Activated CD4-positive, alpha-beta T cell treated with anti-CD3 and anti-CD28 coated beads, Interleukin-2, amount 10 ng/mL, durations not matched to agents 7 days and 5 days (primary cell): Measurements from ENCODE around the gene ANKS1B. TPM values are rescaled to one million over a fixed set of nuclear protein-coding genes. Genes with fewer than 3 reads are reported as not detected.
"Not testable (repeated sequence)": the region's sequence is repeated elsewhere in the genome, so short reads cannot be mapped to it uniquely, and the experiment has no call there.

ENCODE experiments used
- CTCF ChIA-PET: fragments of 350-600 bp; sonication (Branson Sonifier 250); formaldehyde crosslinking; loops from one replicate; lab custom pipeline; 2021; ENCODE audit warnings: antibody characterized with exemption; lab: Charles Lee
- POLR2A ChIA-PET: fragments of 350-600 bp; sonication (Branson Sonifier 250); formaldehyde crosslinking; loops from one replicate; lab custom pipeline; 2021; ENCODE audit warnings: antibody characterized with exemption; lab: Charles Lee
- DNase-seq: peaks from one replicate; pipeline ENCODE4 v3.0.0-alpha.2; 2020
- H3K27ac Mint-ChIP-seq: one replicate; pipeline ENCODE4 v1.8.0; 2021; ENCODE audit warnings: mild to moderate bottlenecking, moderate library complexity, mixed read lengths
- H3K27me3 Mint-ChIP-seq: one replicate; pipeline ENCODE4 v1.8.0; 2021; ENCODE audit warnings: mixed read lengths
- H3K36me3 Mint-ChIP-seq: one replicate; pipeline ENCODE4 v1.8.0; 2021; ENCODE audit warnings: low read depth, mixed read lengths
- H3K4me1 Mint-ChIP-seq: one replicate; pipeline ENCODE4 v1.8.0; 2021; ENCODE audit warnings: mixed read lengths
- H3K4me3 Mint-ChIP-seq: one replicate; pipeline ENCODE4 v1.8.0; 2021; ENCODE audit warnings: mild to moderate bottlenecking, moderate library complexity, mixed read lengths
- H3K9me3 Mint-ChIP-seq: one replicate; pipeline ENCODE4 v1.8.0; 2021; ENCODE audit warnings: mixed read lengths
- total RNA-seq, 2 experiments: library from RNA; stranded (reverse); gene quantifications; one replicate each; pipeline ENCODE4 v1.2.3, GENCODE V29; 2021

Gene ANKS1B
- total RNA-seq, 2 experiments from 2014 or later = 0.17 to 0.25 TPM

GRCh38 chr12:99045158-99045557 is 939.6 kb downstream of the ANKS1B start:
- ChIA-PET CTCF (interaction anchor here (0.5 kb wide), 1 partner anchor 955 kb away, joined by 3 read pairs; no protein-coding TSS in a partner anchor), POLR2A (no interaction called here)
- Mint-ChIP-seq H3K9me3 (no peaks in the 10 kb centered on the region), H3K27me3 (no peaks in the 10 kb centered on the region), H3K4me1 (no peaks in the 10 kb centered on the region), H3K36me3 (no peaks in the 10 kb centered on the region), H3K4me3 (no peak overlapping the region), H3K27ac (no peak overlapping the region)
- DNase-seq = no peak

- ChIA-PET CTCF (interaction anchor here (0.6 kb wide), 1 partner anchor 871 kb away, joined by 3 read pairs; no protein-coding TSS in a partner anchor), POLR2A (no interaction called here)
- no peak overlapping the region for H3K4me3 Mint-ChIP-seq
- no peaks in the 10 kb centered on the region for H3K36me3 Mint-ChIP-seq
- H3K4me1 Mint-ChIP-seq = no peaks in the 10 kb centered on the region
- no peak overlapping the region for H3K27ac Mint-ChIP-seq
- peak; percentile 53 for DNase-seq
- H3K9me3 Mint-ChIP-seq = no peaks in the 10 kb centered on the region
- no peaks in the 10 kb centered on the region for H3K27me3 Mint-ChIP-seq
Measured at GRCh38 chr12:99043319-99043914, 941.3 kb downstream of the ANKS1B start.

- POLR2A ChIA-PET = no interaction called here
- CTCF ChIA-PET = no interaction called here
Measured at GRCh38 chr12:99042226-99042625, 942.5 kb downstream of the ANKS1B start.

GRCh38 chr12:99039367-99040120 is 945.2 kb downstream of the ANKS1B start:
- Mint-ChIP-seq H3K36me3 (no peaks in the 10 kb centered on the region), H3K27ac (no peak overlapping the region), H3K4me3 (no peak overlapping the region), H3K4me1 (no peaks in the 10 kb centered on the region), H3K27me3 (no peaks in the 10 kb centered on the region), H3K9me3 (no peaks in the 10 kb centered on the region)
- DNase-seq = no peak
- ChIA-PET POLR2A (no interaction called here), CTCF (interaction anchor here (0.5 to 0.6 kb wide), 2 partner anchors 477 to 582 kb away, joined by 3 to 4 read pairs; no protein-coding TSS in a partner anchor)

More at GRCh38 chr12:99042226-99042625, 942.5 kb downstream of the ANKS1B start:
- H3K27me3 Mint-ChIP-seq = no peaks in the 10 kb centered on the region
- no peaks in the 10 kb centered on the region for H3K9me3 Mint-ChIP-seq
- no peak overlapping the region for H3K4me3 Mint-ChIP-seq
- no peak overlapping the region for H3K27ac Mint-ChIP-seq
- DNase-seq = no peak
- no peaks in the 10 kb centered on the region for H3K36me3 Mint-ChIP-seq
- H3K4me1 Mint-ChIP-seq = no peaks in the 10 kb centered on the region

GRCh38 chr12:99036566-99036965 is 948.2 kb downstream of the ANKS1B start:
- DNase-seq = no peak
- Mint-ChIP-seq H3K4me1 (no peaks in the 10 kb centered on the region), H3K36me3 (no peaks in the 10 kb centered on the region), H3K27me3 (peaks cover 2% of the 10 kb centered on the region), H3K27ac (no peak overlapping the region), H3K9me3 (no peaks in the 10 kb centered on the region), H3K4me3 (no peak overlapping the region)
- ChIA-PET POLR2A (no interaction called here), CTCF (no interaction called here)

- Mint-ChIP-seq H3K27ac (no peak overlapping the region), H3K9me3 (no peaks in the 10 kb centered on the region), H3K4me1 (no peaks in the 10 kb centered on the region), H3K27me3 (peaks cover 2% of the 10 kb centered on the region), H3K4me3 (no peak overlapping the region), H3K36me3 (no peaks in the 10 kb centered on the region)
- ChIA-PET POLR2A (no interaction called here), CTCF (no interaction called here)
- no peak for DNase-seq
Measured at GRCh38 chr12:99035803-99036202, 948.9 kb downstream of the ANKS1B start.

GRCh38 chr12:99034201-99034600 is 950.5 kb downstream of the ANKS1B start:
- CTCF ChIA-PET = interaction anchor here (0.6 kb wide), 1 partner anchor 619 kb away, joined by 4 read pairs; no protein-coding TSS in a partner anchor
- not testable (repeated sequence) for H3K27me3 Mint-ChIP-seq

GRCh38 chr12:99029511-99030271 is 955.0 kb downstream of the ANKS1B start:
- H3K9me3 Mint-ChIP-seq = no peaks in the 10 kb centered on the region
- no peak overlapping the region for H3K4me3 Mint-ChIP-seq
- ChIA-PET POLR2A (no interaction called here), CTCF (no interaction called here)
- H3K4me1 Mint-ChIP-seq = no peaks in the 10 kb centered on the region
- no peak for DNase-seq
- no peak overlapping the region for H3K27ac Mint-ChIP-seq
- H3K36me3 Mint-ChIP-seq = no peaks in the 10 kb centered on the region
- H3K27me3 Mint-ChIP-seq = peaks cover 2% of the 10 kb centered on the region

More at GRCh38 chr12:99034201-99034600, 950.5 kb downstream of the ANKS1B start:
- H3K36me3 Mint-ChIP-seq, H3K9me3 Mint-ChIP-seq, POLR2A ChIA-PET, H3K27ac Mint-ChIP-seq, DNase-seq, H3K4me3 Mint-ChIP-seq, H3K4me1 Mint-ChIP-seq: not testable (repeated sequence)

GRCh38 chr12:99027461-99027860 is 957.3 kb downstream of the ANKS1B start:
- ChIA-PET CTCF (no interaction called here), POLR2A (no interaction called here)
- Mint-ChIP-seq H3K27me3 (peaks cover 4% of the 10 kb centered on the region), H3K4me1 (no peaks in the 10 kb centered on the region), H3K36me3 (no peaks in the 10 kb centered on the region), H3K9me3 (no peaks in the 10 kb centered on the region), H3K4me3 (no peak overlapping the region), H3K27ac (no peak overlapping the region)
- DNase-seq = no peak

- CTCF ChIA-PET = no interaction called here
- POLR2A ChIA-PET = no interaction called here
- no peaks in the 10 kb centered on the region for H3K36me3 Mint-ChIP-seq
- peaks cover 4% of the 10 kb centered on the region for H3K27me3 Mint-ChIP-seq
- H3K4me1 Mint-ChIP-seq = no peaks in the 10 kb centered on the region
- no peaks in the 10 kb centered on the region for H3K9me3 Mint-ChIP-seq
- no peak for DNase-seq
- H3K27ac Mint-ChIP-seq = no peak overlapping the region
- no peak overlapping the region for H3K4me3 Mint-ChIP-seq
Measured at GRCh38 chr12:99027055-99027393, 957.7 kb downstream of the ANKS1B start.

GRCh38 chr12:99026332-99027054 is 958.2 kb downstream of the ANKS1B start:
- H3K4me1 Mint-ChIP-seq = no peaks in the 10 kb centered on the region
- H3K36me3 Mint-ChIP-seq = no peaks in the 10 kb centered on the region
- no peak overlapping the region for H3K4me3 Mint-ChIP-seq
- POLR2A ChIA-PET = no interaction called here
- H3K9me3 Mint-ChIP-seq = no peaks in the 10 kb centered on the region
- no peak overlapping the region for H3K27ac Mint-ChIP-seq
- no peak for DNase-seq
- CTCF ChIA-PET = no interaction called here
- peaks cover 4% of the 10 kb centered on the region for H3K27me3 Mint-ChIP-seq

- H3K27me3 Mint-ChIP-seq = peaks cover 4% of the 10 kb centered on the region
- H3K36me3 Mint-ChIP-seq = no peaks in the 10 kb centered on the region
- no peaks in the 10 kb centered on the region for H3K9me3 Mint-ChIP-seq
- H3K4me1 Mint-ChIP-seq = no peaks in the 10 kb centered on the region
- H3K4me3 Mint-ChIP-seq = no peak overlapping the region
- ChIA-PET POLR2A (no interaction called here), CTCF (no interaction called here)
- H3K27ac Mint-ChIP-seq = no peak overlapping the region
- no peak for DNase-seq
Measured at GRCh38 chr12:99024870-99025269, 959.9 kb downstream of the ANKS1B start.
